DND-41 (cell line): ENCODE data around the gene TFIP11.

Experiments
- ATAC-seq: fragments of 200-7000 bp; cut with Tn5 transposase; 3 replicates; pipeline ENCODE4 v1.9.1; 2021; ENCODE audit warnings: low read depth; ENCODE audit not compliant: insufficient read depth
- DNase-seq: peaks from one replicate; pipeline ENCODE4 v3.0.0-alpha.2; 2020
- H2AFZ ChIP-seq: 2 replicates; pipeline ENCODE4 v1.6.0; 2012; ENCODE audit warnings: low read depth, low read length
- H3K27ac ChIP-seq: 2 replicates; pipeline ENCODE4 v1.5.1; 2012; ENCODE audit warnings: low read length, inconsistent platforms
- H3K27me3 ChIP-seq: fragments of 200-600 bp; sonication (generic); 2 replicates; pipeline ENCODE4 v1.6.0; 2012; ENCODE audit warnings: low read length, mild to moderate bottlenecking, inconsistent platforms; ENCODE audit not compliant: insufficient read depth, poor library complexity
- H3K36me3 ChIP-seq: 2 replicates; pipeline ENCODE4 v1.5.1; 2012; ENCODE audit warnings: low read length, inconsistent platforms; ENCODE audit not compliant: insufficient read depth
- H3K4me1 ChIP-seq: 2 replicates; pipeline ENCODE4 v1.5.1; 2012; ENCODE audit warnings: mild to moderate bottlenecking, low read length; ENCODE audit not compliant: insufficient read depth
- H3K4me2 ChIP-seq: 2 replicates; pipeline ENCODE4 v1.6.0; 2012; ENCODE audit warnings: mild to moderate bottlenecking, moderate library complexity, low read length, inconsistent platforms; ENCODE audit not compliant: insufficient read depth
- H3K4me3 ChIP-seq, 2 experiments: fragments of 200-600 bp in 1 of 2; shearing (Covaris generic) in 1 of 2; 2 replicates each; pipeline ENCODE4 v1.5.1; 2012 to 2016; ENCODE audit warnings: inconsistent platforms in 2 of 2, low read length in 2 of 2, mild to moderate bottlenecking in 2 of 2, low read depth in 1 of 2, moderate library complexity in 1 of 2
- H3K79me2 ChIP-seq: 2 replicates; pipeline ENCODE4 v1.6.0; 2012; ENCODE audit warnings: low read length, inconsistent platforms; ENCODE audit not compliant: insufficient read depth
- H3K9ac ChIP-seq: 2 replicates; pipeline ENCODE4 v1.6.0; 2012; ENCODE audit warnings: low read depth, mild to moderate bottlenecking, inconsistent platforms, low read length, moderate library complexity
- H3K9me3 ChIP-seq: 2 replicates; pipeline ENCODE4 v1.5.1; 2012; ENCODE audit warnings: low read length, moderate library complexity, mild to moderate bottlenecking, inconsistent platforms; ENCODE audit not compliant: insufficient read depth, severe bottlenecking
- H4K20me1 ChIP-seq: 2 replicates; pipeline ENCODE4 v1.6.0; 2012; ENCODE audit warnings: low read length; ENCODE audit not compliant: insufficient read depth
- EZH2 ChIP-seq: IDR thresholded peaks from 3 replicates; pipeline ENCODE4 v1.6.1; 2012; ENCODE audit warnings: borderline replicate concordance, low read depth, mild to moderate bottlenecking, moderate library complexity, low read length, inconsistent platforms; ENCODE audit not compliant: severe bottlenecking
- TF ChIP-seq, protein P1 (sequence below): IDR thresholded peaks from 2 replicates; pipeline ENCODE4 v1.5.1; 2012; ENCODE audit warnings: borderline replicate concordance, low read length, moderate library complexity, mild to moderate bottlenecking; ENCODE audit not compliant: poor library complexity, severe bottlenecking; ENCODE audit errors: extremely low read depth

Gene TFIP11

DNA sequence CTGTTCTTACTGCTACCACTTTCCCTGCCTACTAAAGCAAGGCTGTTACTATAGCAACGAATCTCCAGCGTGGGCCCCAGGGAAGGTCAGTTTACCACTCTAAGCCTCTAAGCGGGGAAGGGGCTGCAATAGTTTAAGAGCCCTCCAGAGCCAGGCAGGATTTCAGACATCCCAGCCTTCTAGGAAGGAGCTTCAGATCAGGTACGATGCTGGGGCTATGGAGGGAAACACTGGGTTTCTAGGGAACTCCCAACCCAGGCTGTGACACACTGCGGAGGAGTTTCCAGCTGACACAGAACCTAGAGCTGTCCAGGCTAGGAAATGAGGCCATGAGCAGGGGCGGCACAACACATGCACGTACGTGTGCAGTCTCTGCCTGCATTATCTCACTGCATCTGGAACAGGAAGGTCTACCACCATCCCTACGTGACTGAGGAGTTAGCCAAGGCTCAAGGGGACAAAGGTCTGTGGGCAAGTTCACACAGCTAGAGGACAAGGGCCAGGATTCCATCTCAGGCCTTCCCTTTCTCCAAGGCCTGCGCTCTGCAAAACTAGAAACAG lies 49.1 kb downstream of the TFIP11 start:
- no peak overlapping the region for H3K4me2 ChIP-seq
- peaks cover 40% of the 10 kb centered on the region for H3K79me2 ChIP-seq
- no peak for TF ChIP-seq EZH2
- TF ChIP-seq, protein P1, sequence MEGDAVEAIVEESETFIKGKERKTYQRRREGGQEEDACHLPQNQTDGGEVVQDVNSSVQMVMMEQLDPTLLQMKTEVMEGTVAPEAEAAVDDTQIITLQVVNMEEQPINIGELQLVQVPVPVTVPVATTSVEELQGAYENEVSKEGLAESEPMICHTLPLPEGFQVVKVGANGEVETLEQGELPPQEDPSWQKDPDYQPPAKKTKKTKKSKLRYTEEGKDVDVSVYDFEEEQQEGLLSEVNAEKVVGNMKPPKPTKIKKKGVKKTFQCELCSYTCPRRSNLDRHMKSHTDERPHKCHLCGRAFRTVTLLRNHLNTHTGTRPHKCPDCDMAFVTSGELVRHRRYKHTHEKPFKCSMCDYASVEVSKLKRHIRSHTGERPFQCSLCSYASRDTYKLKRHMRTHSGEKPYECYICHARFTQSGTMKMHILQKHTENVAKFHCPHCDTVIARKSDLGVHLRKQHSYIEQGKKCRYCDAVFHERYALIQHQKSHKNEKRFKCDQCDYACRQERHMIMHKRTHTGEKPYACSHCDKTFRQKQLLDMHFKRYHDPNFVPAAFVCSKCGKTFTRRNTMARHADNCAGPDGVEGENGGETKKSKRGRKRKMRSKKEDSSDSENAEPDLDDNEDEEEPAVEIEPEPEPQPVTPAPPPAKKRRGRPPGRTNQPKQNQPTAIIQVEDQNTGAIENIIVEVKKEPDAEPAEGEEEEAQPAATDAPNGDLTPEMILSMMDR = no peak
- H3K9me3 ChIP-seq = no peaks in the 10 kb centered on the region
- no peak overlapping the region for H3K4me3 ChIP-seq
- peaks cover 30% of the 10 kb centered on the region for H4K20me1 ChIP-seq
- no peaks in the 10 kb centered on the region for H3K27me3 ChIP-seq
- H2AFZ ChIP-seq = no peak overlapping the region
- DNase-seq (no peak), ATAC-seq (no peak)
- H3K4me1 ChIP-seq = 0 out of 2 replicates have a peak, but pooled peaks cover 2% of the 10 kb centered on the region
- H3K27ac ChIP-seq = no peak overlapping the region
- H3K36me3 ChIP-seq = peaks cover 96% of the 10 kb centered on the region
- H3K9ac ChIP-seq = no peak overlapping the region

DNA sequence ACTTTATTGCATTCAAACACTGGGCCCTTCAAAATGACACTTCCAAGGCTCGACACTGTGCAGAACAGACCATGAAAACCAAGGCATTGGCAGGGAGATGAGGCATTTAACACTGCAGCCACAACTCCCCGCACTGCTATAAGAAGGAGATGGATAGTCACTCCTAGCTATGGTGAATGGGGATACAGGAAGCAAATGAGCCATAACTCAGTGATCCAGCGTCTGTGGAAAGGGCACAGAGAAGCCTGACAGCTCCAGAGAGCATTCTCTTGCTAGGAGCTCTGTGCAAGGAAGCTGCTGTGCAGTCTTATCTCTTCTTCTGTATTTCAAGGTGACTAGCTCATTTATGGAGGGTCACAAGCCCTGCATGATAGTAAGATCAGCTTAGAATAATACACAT lies 49.6 kb downstream of the TFIP11 start:
- Histone ChIP-seq H3K27me3 (no peaks in the 10 kb centered on the region), H3K4me1 (0 out of 2 replicates have a peak, but pooled peaks cover 2% of the 10 kb centered on the region), H3K27ac (no peak overlapping the region), H3K79me2 (peaks cover 40% of the 10 kb centered on the region), H3K4me2 (no peak overlapping the region), H3K4me3 (no peak overlapping the region), H2AFZ (no peak overlapping the region), H3K9ac (no peak overlapping the region), H3K36me3 (peaks cover 98% of the 10 kb centered on the region), H4K20me1 (peaks cover 30% of the 10 kb centered on the region), H3K9me3 (no peaks in the 10 kb centered on the region)
- ATAC-seq (no peak), DNase-seq (no peak)
- TF ChIP-seq, protein P1 = no peak
- TF ChIP-seq EZH2 = no peak

DNA sequence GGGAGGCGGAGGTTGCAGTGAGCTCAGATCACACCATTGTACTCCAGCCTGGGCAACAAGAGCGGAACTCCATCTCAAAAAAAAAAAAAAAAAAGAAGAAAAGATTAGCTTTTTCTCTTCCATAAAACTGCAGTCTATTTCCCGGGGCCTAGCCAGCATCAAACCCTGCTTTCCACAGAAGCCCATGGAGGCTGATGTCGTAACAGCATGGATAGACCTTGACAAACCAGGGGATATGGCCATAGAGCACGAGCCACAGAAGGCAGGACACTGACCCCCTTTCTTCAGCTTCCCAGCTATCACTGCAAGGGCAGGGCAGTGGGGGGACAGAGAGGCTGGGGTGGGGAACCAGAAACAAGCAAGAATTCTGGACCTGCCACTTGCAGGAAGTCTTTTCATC lies 50.2 kb downstream of the TFIP11 start:
- Histone ChIP-seq H4K20me1 (peaks cover 30% of the 10 kb centered on the region), H2AFZ (no peak overlapping the region), H3K27ac (no peak overlapping the region), H3K9me3 (no peaks in the 10 kb centered on the region), H3K4me2 (no peak overlapping the region), H3K36me3 (peaks cover 97% of the 10 kb centered on the region), H3K79me2 (peaks cover 40% of the 10 kb centered on the region), H3K4me1 (0 out of 2 replicates have a peak, but pooled peaks cover 2% of the 10 kb centered on the region), H3K9ac (no peak overlapping the region), H3K4me3 (no peak overlapping the region), H3K27me3 (no peaks in the 10 kb centered on the region)
- ATAC-seq (no peak), DNase-seq (no peak)
- TF ChIP-seq, protein P1 = no peak
- TF ChIP-seq EZH2 = no peak
